Measurements from ENCODE around the gene NLK.

NLK gene

GRCh38 chr17:28160610-28161009 lies 118.1 kb downstream of the NLK start:
- H3K36me3 ChIP-seq (ENCODE audit: control insufficient read depth in 2 of 2, insufficient read depth in 2 of 2, low read length in 2 of 2): no peaks in the 10 kb centered on the region
- H3K4me3 ChIP-seq (ENCODE audit: low read length in 2 of 2): no peak overlapping the region
- no peaks in the 10 kb centered on the region for H3K9me3 ChIP-seq (ENCODE audit: control insufficient read depth in 2 of 2, low read length in 2 of 2)
- no peaks in the 10 kb centered on the region for H3K27me3 ChIP-seq (ENCODE audit: control insufficient read depth in 2 of 2, insufficient read depth in 2 of 2, low read length in 2 of 2)
- no peaks in the 10 kb centered on the region for H3K4me1 ChIP-seq (ENCODE audit: control insufficient read depth in 2 of 2, insufficient read depth in 2 of 2, low read length in 2 of 2)
- H3K9ac ChIP-seq (ENCODE audit: low read depth in 1 of 2, low read length in 2 of 2): no peak overlapping the region
- H3K27ac ChIP-seq (ENCODE audit: low read depth in 2 of 2, low read length in 2 of 2): no peak overlapping the region

DNA sequence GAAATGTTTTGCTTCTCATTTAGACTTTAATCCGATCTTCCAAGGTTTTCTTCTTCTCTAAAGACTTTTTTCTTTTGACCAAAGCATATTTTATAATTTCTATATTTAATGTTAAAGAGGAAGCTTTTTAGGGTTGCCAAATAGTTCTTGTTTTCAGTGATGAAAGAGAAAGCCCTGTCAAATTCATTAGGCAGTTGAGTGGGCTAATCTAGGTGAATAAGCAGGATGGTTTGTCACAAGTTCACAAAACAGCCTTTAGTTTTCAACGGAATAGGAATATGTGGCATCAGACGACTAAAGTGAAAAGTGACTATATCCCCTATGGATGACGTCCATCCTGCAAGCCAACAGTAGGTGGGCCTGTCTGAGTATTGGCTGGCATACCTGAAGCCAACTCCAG lies 118.8 kb downstream of the NLK start:
- H3K9ac ChIP-seq (ENCODE audit: low read depth in 1 of 2, low read length in 2 of 2): no peak overlapping the region
- no peak overlapping the region for H3K4me3 ChIP-seq (ENCODE audit: low read length in 2 of 2)
- H3K27ac ChIP-seq (ENCODE audit: low read depth in 2 of 2, low read length in 2 of 2): no peak overlapping the region
- H3K9me3 ChIP-seq (ENCODE audit: control insufficient read depth in 2 of 2, low read length in 2 of 2): no peaks in the 10 kb centered on the region
- H3K27me3 ChIP-seq (ENCODE audit: control insufficient read depth in 2 of 2, insufficient read depth in 2 of 2, low read length in 2 of 2): no peaks in the 10 kb centered on the region
- no peaks in the 10 kb centered on the region for H3K36me3 ChIP-seq (ENCODE audit: control insufficient read depth in 2 of 2, insufficient read depth in 2 of 2, low read length in 2 of 2)
- H3K4me1 ChIP-seq (ENCODE audit: control insufficient read depth in 2 of 2, insufficient read depth in 2 of 2, low read length in 2 of 2): no peaks in the 10 kb centered on the region

DNA sequence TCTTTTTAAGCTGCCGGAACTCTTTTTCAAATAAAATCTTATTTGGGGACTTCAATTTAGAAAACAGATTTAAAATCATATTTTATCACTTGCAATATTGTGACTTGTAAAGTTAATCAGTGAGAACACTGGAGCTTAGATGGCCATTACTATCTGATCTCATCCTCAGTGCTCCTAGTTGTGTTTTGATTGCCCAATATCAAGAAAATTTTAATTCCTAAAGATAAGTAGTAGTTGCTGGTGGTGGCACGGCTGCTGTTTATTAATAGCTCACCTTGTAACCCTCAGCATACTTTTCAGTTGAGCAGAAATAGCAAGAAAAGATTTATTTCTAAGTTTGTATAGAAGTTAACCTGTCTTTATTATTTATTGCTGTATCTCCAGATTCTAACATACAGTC lies 124.0 kb downstream of the NLK start:
- Histone ChIP-seq H3K4me3 (ENCODE audit: low read length in 2 of 2) (no peak overlapping the region), H3K9me3 (ENCODE audit: control insufficient read depth in 2 of 2, low read length in 2 of 2) (no peaks in the 10 kb centered on the region), H3K4me1 (ENCODE audit: control insufficient read depth in 2 of 2, insufficient read depth in 2 of 2, low read length in 2 of 2) (no peaks in the 10 kb centered on the region), H3K36me3 (ENCODE audit: control insufficient read depth in 2 of 2, insufficient read depth in 2 of 2, low read length in 2 of 2) (peaks cover 0 to 3% of the 10 kb centered on the region in 2 donors), H3K9ac (ENCODE audit: low read depth in 1 of 2, low read length in 2 of 2) (no peak overlapping the region), H3K27me3 (ENCODE audit: control insufficient read depth in 2 of 2, insufficient read depth in 2 of 2, low read length in 2 of 2) (no peaks in the 10 kb centered on the region), H3K27ac (ENCODE audit: low read depth in 2 of 2, low read length in 2 of 2) (no peak overlapping the region)

DNA sequence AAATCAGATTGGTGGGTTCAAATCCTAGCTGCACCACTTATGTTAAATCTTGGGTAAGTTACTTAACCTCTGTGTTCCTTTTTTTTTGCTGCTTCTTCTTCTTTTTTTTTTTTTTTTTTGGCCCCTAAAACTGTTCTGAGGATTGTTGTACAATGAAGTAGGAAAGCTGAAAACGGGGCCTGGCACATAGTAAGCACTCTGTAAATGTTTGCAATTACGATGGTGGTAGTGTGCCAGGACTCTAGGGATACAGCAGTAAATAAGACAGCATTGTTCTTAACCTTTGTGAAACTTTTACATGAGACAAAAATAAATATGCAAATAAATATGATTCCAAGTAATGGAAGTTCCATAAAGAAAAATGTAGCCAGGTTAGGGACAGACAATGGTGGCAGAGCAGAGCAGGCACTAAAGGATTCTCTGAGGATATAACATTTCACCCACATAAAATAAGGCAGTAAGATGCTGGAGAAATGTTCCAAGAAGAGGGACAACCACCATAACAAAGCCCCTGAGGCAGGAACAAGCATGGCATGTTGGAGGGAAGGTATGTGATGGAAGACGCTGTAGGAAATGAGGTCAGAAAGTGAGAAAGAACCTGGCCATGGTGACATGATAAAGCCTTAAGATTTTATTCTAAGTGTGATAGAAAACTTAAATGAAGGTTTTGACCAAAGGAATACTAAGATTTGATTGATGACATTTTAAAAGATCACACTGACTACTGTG lies 127.3 kb downstream of the NLK start:
- no peaks in the 10 kb centered on the region for H3K4me1 ChIP-seq (ENCODE audit: control insufficient read depth in 2 of 2, insufficient read depth in 2 of 2, low read length in 2 of 2)
- no peak overlapping the region for H3K9ac ChIP-seq (ENCODE audit: low read depth in 1 of 2, low read length in 2 of 2)
- no peak overlapping the region for H3K27ac ChIP-seq (ENCODE audit: low read depth in 2 of 2, low read length in 2 of 2)
- H3K27me3 ChIP-seq (ENCODE audit: control insufficient read depth in 2 of 2, insufficient read depth in 2 of 2, low read length in 2 of 2): no peaks in the 10 kb centered on the region
- H3K9me3 ChIP-seq (ENCODE audit: control insufficient read depth in 2 of 2, low read length in 2 of 2): no peaks in the 10 kb centered on the region
- no peak overlapping the region for H3K4me3 ChIP-seq (ENCODE audit: low read length in 2 of 2)
- H3K36me3 ChIP-seq (ENCODE audit: control insufficient read depth in 2 of 2, insufficient read depth in 2 of 2, low read length in 2 of 2): peaks cover 0 to 7% of the 10 kb centered on the region in 2 donors

- no peaks in the 10 kb centered on the region for H3K9me3 ChIP-seq (ENCODE audit: control insufficient read depth in 2 of 2, low read length in 2 of 2)
- H3K27me3 ChIP-seq (ENCODE audit: control insufficient read depth in 2 of 2, insufficient read depth in 2 of 2, low read length in 2 of 2): no peaks in the 10 kb centered on the region
- H3K4me3 ChIP-seq (ENCODE audit: low read length in 2 of 2): no peak overlapping the region
- H3K4me1 ChIP-seq (ENCODE audit: control insufficient read depth in 2 of 2, insufficient read depth in 2 of 2, low read length in 2 of 2): no peaks in the 10 kb centered on the region
- H3K36me3 ChIP-seq (ENCODE audit: control insufficient read depth in 2 of 2, insufficient read depth in 2 of 2, low read length in 2 of 2): peaks cover 0 to 7% of the 10 kb centered on the region in 2 donors
- H3K27ac ChIP-seq (ENCODE audit: low read depth in 2 of 2, low read length in 2 of 2): no peak overlapping the region
- no peak overlapping the region for H3K9ac ChIP-seq (ENCODE audit: low read depth in 1 of 2, low read length in 2 of 2)
Measured at GRCh38 chr17:28170771-28171170, 128.3 kb downstream of the NLK start.

DNA sequence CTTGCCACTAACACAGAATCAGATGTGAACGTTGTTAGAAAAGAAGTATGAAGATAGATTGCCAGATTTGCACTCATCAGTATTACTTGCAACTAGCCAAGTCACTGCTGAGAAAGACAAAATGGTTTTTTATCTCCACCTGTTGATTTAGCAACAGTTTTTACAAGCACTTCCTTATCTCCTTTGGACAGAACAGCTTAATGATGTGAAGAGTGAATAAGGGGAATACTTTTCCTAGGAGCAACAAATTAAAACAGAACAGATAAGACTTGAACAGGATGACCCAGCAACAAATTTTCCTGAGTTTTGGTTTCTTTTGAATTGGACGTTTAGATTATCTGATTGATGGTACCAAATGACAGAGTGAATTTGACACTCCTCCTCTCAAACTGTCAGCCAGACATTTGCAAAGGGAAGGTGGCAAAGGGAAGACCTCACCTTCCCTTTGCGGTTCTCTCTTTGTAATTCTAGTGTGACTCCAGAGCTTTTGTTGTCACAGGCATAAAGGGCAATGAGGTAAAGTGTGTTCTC lies 130.6 kb downstream of the NLK start:
- no peak overlapping the region for H3K27ac ChIP-seq (ENCODE audit: low read depth in 2 of 2, low read length in 2 of 2)
- no peaks in the 10 kb centered on the region for H3K27me3 ChIP-seq (ENCODE audit: control insufficient read depth in 2 of 2, insufficient read depth in 2 of 2, low read length in 2 of 2)
- peaks cover 0 to 7% of the 10 kb centered on the region in 2 donors for H3K36me3 ChIP-seq (ENCODE audit: control insufficient read depth in 2 of 2, insufficient read depth in 2 of 2, low read length in 2 of 2)

GRCh38 chr17:28173801-28174200 lies 131.3 kb downstream of the NLK start:
- H3K27ac ChIP-seq (ENCODE audit: low read depth in 2 of 2, low read length in 2 of 2): no peak overlapping the region
- peaks cover 0 to 4% of the 10 kb centered on the region in 2 donors for H3K36me3 ChIP-seq (ENCODE audit: control insufficient read depth in 2 of 2, insufficient read depth in 2 of 2, low read length in 2 of 2)
- no peak overlapping the region for H3K9ac ChIP-seq (ENCODE audit: low read depth in 1 of 2, low read length in 2 of 2)

More for the DNA sequence above, 130.6 kb downstream of the NLK start:
- H3K9me3 ChIP-seq (ENCODE audit: control insufficient read depth in 2 of 2, low read length in 2 of 2): no peaks in the 10 kb centered on the region
- no peak overlapping the region for H3K9ac ChIP-seq (ENCODE audit: low read depth in 1 of 2, low read length in 2 of 2)
- H3K4me3 ChIP-seq (ENCODE audit: low read length in 2 of 2): no peak overlapping the region
- H3K4me1 ChIP-seq (ENCODE audit: control insufficient read depth in 2 of 2, insufficient read depth in 2 of 2, low read length in 2 of 2): no peaks in the 10 kb centered on the region

GRCh38 chr17:28174352-28175046 lies 132.0 kb downstream of the NLK start:
- Histone ChIP-seq H3K27ac (ENCODE audit: low read depth in 2 of 2, low read length in 2 of 2) (no peak overlapping the region), H3K36me3 (ENCODE audit: control insufficient read depth in 2 of 2, insufficient read depth in 2 of 2, low read length in 2 of 2) (peaks cover 0 to 4% of the 10 kb centered on the region in 2 donors), H3K9me3 (ENCODE audit: control insufficient read depth in 2 of 2, low read length in 2 of 2) (no peaks in the 10 kb centered on the region), H3K9ac (ENCODE audit: low read depth in 1 of 2, low read length in 2 of 2) (no peak overlapping the region), H3K4me1 (ENCODE audit: control insufficient read depth in 2 of 2, insufficient read depth in 2 of 2, low read length in 2 of 2) (no peaks in the 10 kb centered on the region), H3K27me3 (ENCODE audit: control insufficient read depth in 2 of 2, insufficient read depth in 2 of 2, low read length in 2 of 2) (no peaks in the 10 kb centered on the region), H3K4me3 (ENCODE audit: low read length in 2 of 2) (no peak overlapping the region)

More at GRCh38 chr17:28173801-28174200, 131.3 kb downstream of the NLK start:
- H3K27me3 ChIP-seq (ENCODE audit: control insufficient read depth in 2 of 2, insufficient read depth in 2 of 2, low read length in 2 of 2): no peaks in the 10 kb centered on the region
- no peaks in the 10 kb centered on the region for H3K4me1 ChIP-seq (ENCODE audit: control insufficient read depth in 2 of 2, insufficient read depth in 2 of 2, low read length in 2 of 2)
- no peak overlapping the region for H3K4me3 ChIP-seq (ENCODE audit: low read length in 2 of 2)
- H3K9me3 ChIP-seq (ENCODE audit: control insufficient read depth in 2 of 2, low read length in 2 of 2): no peaks in the 10 kb centered on the region

DNA sequence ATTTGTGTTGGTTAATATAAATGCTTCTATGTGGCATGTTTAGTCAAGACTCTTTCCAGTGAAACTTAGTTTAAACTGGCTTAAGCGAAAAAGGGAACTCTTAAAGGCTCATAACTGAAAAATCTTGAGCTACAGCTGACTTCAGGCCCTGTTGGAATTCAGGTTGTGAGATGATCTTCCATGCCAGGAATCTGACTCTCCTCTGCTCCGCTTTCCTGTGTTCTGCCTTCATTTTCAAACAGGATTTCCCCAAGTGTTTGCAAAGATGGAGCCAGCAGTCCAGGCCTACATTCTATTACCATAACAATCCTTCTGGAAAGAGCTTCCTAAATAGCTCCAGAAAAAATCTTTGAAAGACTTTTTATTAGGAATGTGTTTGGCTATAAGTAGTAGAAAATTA lies 134.9 kb downstream of the NLK start:
- H3K4me3 ChIP-seq (ENCODE audit: low read length in 2 of 2): no peak overlapping the region
- H3K9me3 ChIP-seq (ENCODE audit: control insufficient read depth in 2 of 2, low read length in 2 of 2): no peaks in the 10 kb centered on the region
- H3K27ac ChIP-seq (ENCODE audit: low read depth in 2 of 2, low read length in 2 of 2): no peak overlapping the region
- no peak overlapping the region for H3K9ac ChIP-seq (ENCODE audit: low read depth in 1 of 2, low read length in 2 of 2)
- no peaks in the 10 kb centered on the region for H3K4me1 ChIP-seq (ENCODE audit: control insufficient read depth in 2 of 2, insufficient read depth in 2 of 2, low read length in 2 of 2)
- no peaks in the 10 kb centered on the region for H3K27me3 ChIP-seq (ENCODE audit: control insufficient read depth in 2 of 2, insufficient read depth in 2 of 2, low read length in 2 of 2)
- peaks cover 0 to 4% of the 10 kb centered on the region in 2 donors for H3K36me3 ChIP-seq (ENCODE audit: control insufficient read depth in 2 of 2, insufficient read depth in 2 of 2, low read length in 2 of 2)

DNA sequence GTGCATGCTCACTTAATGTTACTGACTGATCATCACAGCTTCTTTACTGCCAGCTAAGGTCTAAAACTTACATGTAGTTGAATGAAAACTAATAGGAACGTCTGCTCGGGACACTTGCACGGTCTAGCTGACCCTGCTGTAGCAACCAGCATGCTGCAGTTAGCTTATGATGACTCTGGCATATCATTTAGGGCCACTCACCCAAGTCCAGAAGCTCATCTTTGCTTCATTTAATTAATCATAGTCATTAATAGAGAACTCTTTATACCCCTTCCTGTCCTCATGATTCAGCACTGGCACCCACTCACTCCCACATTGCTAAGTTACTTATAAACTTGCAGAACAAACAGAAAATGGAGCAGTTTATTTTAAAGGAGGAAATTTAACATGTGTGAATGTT lies 136.3 kb downstream of the NLK start:
- peaks cover 0 to 4% of the 10 kb centered on the region in 2 donors for H3K36me3 ChIP-seq (ENCODE audit: control insufficient read depth in 2 of 2, insufficient read depth in 2 of 2, low read length in 2 of 2)
- no peak overlapping the region for H3K27ac ChIP-seq (ENCODE audit: low read depth in 2 of 2, low read length in 2 of 2)
- H3K4me1 ChIP-seq (ENCODE audit: control insufficient read depth in 2 of 2, insufficient read depth in 2 of 2, low read length in 2 of 2): no peaks in the 10 kb centered on the region
- H3K9me3 ChIP-seq (ENCODE audit: control insufficient read depth in 2 of 2, low read length in 2 of 2): no peaks in the 10 kb centered on the region
- no peak overlapping the region for H3K4me3 ChIP-seq (ENCODE audit: low read length in 2 of 2)
- no peaks in the 10 kb centered on the region for H3K27me3 ChIP-seq (ENCODE audit: control insufficient read depth in 2 of 2, insufficient read depth in 2 of 2, low read length in 2 of 2)
- H3K9ac ChIP-seq (ENCODE audit: low read depth in 1 of 2, low read length in 2 of 2): no peak overlapping the region

Measured in mucosa of rectum (tissue), 2 donors.